ENCODE results near the gene OGN.

Gene OGN

DNA sequence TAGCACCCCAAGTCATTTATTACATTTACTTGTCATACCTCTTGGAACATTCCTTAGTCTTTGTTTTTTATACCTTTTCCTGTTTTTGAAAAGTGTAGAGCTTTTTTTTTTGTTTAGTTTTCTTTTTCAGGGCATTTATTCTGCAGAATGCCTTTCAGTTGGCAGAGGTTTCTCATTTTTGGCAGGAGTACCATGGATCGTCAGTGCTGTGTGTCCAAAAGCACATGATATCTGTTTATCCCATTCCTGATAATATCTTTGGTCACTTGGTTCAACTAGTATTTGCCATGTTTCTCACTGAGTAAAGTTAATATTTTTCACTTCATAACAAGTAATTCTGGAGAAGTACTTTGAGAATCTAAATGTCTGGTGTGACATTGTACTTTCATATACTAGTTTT is 10.7 kb downstream of the OGN start:
- H3K4me3 ChIP-seq (replicated peaks in 1 of 2; ENCODE audit: low read depth in 2 of 2, low read length in 2 of 2), result no peak overlapping the region
- peak; percentile 24 to 60 for DNase-seq (ENCODE audit: low read depth in 2 of 2)
- TF ChIP-seq, protein P1, sequence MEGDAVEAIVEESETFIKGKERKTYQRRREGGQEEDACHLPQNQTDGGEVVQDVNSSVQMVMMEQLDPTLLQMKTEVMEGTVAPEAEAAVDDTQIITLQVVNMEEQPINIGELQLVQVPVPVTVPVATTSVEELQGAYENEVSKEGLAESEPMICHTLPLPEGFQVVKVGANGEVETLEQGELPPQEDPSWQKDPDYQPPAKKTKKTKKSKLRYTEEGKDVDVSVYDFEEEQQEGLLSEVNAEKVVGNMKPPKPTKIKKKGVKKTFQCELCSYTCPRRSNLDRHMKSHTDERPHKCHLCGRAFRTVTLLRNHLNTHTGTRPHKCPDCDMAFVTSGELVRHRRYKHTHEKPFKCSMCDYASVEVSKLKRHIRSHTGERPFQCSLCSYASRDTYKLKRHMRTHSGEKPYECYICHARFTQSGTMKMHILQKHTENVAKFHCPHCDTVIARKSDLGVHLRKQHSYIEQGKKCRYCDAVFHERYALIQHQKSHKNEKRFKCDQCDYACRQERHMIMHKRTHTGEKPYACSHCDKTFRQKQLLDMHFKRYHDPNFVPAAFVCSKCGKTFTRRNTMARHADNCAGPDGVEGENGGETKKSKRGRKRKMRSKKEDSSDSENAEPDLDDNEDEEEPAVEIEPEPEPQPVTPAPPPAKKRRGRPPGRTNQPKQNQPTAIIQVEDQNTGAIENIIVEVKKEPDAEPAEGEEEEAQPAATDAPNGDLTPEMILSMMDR (IDR thresholded peaks at IDR 0.05; ENCODE audit: low read depth, low read length), result no peak

DNA sequence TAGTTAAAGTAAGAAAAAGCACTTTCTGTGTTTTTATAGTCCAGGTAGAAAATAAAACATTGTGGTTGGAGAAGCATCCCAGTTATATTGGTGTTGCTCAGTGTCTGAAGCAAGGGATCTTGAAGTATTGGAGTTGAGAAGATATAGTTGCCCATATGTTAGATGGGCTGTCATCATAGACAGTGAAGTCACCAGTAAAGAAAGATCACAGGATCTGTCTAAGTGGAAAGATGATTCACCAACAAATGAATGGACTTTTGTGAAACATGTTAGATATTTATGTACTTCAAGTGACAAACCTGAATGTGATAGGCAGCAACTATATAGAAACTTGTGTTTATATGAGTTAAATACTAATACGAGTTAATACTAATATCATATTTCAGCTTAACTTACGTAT is 11.7 kb downstream of the OGN start:
- TF ChIP-seq, protein P1 (IDR thresholded peaks at IDR 0.05; ENCODE audit: low read depth, low read length), result no peak
- no peak overlapping the region for H3K4me3 ChIP-seq (replicated peaks in 1 of 2; ENCODE audit: low read depth in 2 of 2, low read length in 2 of 2)
- peak in 1 of 2 donors; percentile 33 for DNase-seq (ENCODE audit: low read depth in 2 of 2)

DNA sequence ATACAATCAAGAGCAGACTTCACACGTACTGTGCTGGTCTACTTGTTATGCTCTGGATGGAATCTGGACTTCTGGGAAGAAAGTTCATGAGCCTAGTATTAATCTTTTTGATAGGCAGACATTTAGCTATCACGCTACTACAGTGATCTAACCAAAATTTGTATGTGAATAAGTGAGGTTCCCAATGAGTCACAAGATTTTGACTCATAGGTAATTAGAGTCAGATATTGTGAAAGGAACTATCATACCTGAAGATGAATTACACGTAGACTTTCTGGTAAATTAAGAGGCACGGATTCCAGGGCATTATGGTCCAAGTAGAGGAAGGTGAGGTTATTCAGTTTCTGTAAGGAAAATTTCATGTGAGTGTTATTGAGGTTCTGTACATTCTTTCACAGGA is 18.4 kb downstream of the OGN start:
- no peak overlapping the region for H3K4me3 ChIP-seq (replicated peaks in 1 of 2; ENCODE audit: low read depth in 2 of 2, low read length in 2 of 2)
- TF ChIP-seq, protein P1 (IDR thresholded peaks at IDR 0.05; ENCODE audit: low read depth, low read length), result no peak
- DNase-seq (ENCODE audit: low read depth in 2 of 2), result peak in 1 of 2 donors; percentile 27

DNA sequence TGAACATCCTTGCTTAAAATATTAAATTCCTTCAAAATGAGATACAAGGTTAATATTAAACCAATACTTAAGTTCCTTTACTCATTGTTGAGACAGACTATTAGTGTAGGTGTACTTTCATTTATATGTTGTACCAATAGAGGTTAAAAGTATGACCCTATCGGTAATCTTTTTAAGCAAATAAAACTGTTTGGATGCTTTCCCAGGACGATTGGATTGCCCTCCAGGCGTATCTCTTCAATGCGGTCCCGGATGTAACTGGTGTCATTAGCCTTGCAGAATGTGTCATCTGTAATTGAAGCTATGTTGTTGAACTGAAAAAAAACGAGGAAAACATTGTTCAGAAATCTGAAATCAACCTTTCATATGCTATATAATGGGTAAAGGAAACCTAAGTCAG is 18.9 kb downstream of the OGN start:
- H3K4me3 ChIP-seq (replicated peaks in 1 of 2; ENCODE audit: low read depth in 2 of 2, low read length in 2 of 2), result no peak overlapping the region
- TF ChIP-seq, protein P1 (IDR thresholded peaks at IDR 0.05; ENCODE audit: low read depth, low read length), result no peak
- DNase-seq (ENCODE audit: low read depth in 2 of 2), result no peak

DNA sequence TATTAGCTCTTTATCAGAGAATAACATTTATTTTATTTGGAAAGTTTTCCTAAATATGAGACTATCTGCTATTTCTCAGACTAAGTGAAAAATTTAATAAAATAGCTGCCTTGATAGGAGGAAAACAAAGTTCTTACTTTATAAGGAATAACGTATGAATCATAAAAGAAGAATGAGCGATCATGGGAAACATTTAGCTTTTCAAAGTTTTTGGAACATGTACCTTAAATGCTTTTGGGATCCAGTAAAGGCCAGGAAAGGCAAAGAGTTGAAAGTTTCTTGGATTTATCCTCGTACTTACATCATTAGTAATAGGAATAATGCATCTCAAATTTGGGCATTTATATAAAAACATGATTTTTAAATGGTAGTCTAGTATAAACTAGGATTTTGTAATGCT is 19.4 kb downstream of the OGN start:
- TF ChIP-seq, protein P1 (IDR thresholded peaks at IDR 0.05; ENCODE audit: low read depth, low read length), result no peak
- no peak overlapping the region for H3K4me3 ChIP-seq (replicated peaks in 1 of 2; ENCODE audit: low read depth in 2 of 2, low read length in 2 of 2)
- peak; percentile 40 to 61 for DNase-seq (ENCODE audit: low read depth in 2 of 2)

DNA sequence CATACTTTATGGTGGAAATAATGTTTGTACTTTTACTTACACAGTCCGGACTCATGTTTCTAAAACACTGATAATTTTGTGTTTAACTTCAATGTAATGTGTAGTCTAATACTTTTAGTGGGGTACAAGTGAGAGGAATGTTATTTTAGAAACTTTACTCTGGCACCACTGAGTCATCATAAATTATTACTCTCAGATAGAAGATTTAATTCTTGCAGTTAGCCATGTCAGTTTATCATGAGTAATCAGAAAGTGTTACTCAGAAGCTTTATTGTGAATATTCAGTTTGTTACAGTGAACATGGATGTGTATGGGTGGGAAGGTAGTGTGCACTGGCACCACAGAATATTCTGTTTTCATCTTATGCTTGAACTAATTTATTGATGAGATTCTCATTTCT is 20.0 kb downstream of the OGN start:
- TF ChIP-seq, protein P1 (IDR thresholded peaks at IDR 0.05; ENCODE audit: low read depth, low read length), result no peak
- peak in 1 of 2 donors; percentile 58 for DNase-seq (ENCODE audit: low read depth in 2 of 2)

DNA sequence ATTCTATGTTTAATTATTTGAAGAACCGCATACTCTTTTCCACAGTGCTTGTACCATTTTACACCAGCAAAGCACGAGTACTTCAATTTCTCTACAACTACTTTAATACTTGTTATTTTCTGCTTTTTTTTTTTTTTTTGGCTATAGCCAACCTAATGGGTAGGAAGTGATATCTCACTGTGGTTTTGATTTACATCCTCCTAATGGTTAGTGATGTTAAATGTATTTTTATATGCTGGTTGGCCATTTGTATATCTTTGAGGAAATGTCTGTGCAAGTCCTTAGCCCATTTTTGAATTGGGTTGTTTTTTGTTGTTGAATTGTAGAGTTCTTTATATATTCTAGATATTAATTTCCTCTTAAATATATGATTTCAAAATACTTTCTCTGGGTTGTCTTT is 22.6 kb downstream of the OGN start:
- H3K4me3 ChIP-seq (replicated peaks in 1 of 2; ENCODE audit: low read depth in 2 of 2, low read length in 2 of 2), result no peak overlapping the region
- TF ChIP-seq, protein P1 (IDR thresholded peaks at IDR 0.05; ENCODE audit: low read depth, low read length), result no peak
- DNase-seq (ENCODE audit: low read depth in 2 of 2), result no peak

More for the DNA sequence above, 20.0 kb downstream of the OGN start:
- H3K4me3 ChIP-seq (replicated peaks in 1 of 2; ENCODE audit: low read depth in 2 of 2, low read length in 2 of 2), result no peak overlapping the region
